ENCODE measurements around the gene CNTNAP5.

DNA sequence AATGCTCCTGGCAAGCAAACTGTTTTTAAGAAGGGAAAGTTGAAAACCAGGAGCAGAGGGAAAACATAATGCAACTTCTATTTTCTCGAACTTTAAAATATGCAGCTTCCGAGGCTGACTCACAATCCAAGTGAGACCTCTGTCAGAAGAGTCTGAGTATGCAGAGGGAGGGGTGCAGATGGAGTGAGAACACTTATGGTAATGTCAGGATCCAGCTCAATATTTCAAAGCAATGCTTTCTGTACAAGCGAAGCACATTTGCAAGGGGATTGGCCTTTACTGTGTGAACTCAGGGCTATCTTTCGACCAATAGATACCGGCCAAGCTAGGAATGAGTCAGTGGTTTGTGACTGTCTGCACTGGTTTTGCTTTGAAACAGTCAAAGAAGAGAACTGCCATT is 242.7 kb downstream of the CNTNAP5 start:
- TF ChIP-seq, protein P1, sequence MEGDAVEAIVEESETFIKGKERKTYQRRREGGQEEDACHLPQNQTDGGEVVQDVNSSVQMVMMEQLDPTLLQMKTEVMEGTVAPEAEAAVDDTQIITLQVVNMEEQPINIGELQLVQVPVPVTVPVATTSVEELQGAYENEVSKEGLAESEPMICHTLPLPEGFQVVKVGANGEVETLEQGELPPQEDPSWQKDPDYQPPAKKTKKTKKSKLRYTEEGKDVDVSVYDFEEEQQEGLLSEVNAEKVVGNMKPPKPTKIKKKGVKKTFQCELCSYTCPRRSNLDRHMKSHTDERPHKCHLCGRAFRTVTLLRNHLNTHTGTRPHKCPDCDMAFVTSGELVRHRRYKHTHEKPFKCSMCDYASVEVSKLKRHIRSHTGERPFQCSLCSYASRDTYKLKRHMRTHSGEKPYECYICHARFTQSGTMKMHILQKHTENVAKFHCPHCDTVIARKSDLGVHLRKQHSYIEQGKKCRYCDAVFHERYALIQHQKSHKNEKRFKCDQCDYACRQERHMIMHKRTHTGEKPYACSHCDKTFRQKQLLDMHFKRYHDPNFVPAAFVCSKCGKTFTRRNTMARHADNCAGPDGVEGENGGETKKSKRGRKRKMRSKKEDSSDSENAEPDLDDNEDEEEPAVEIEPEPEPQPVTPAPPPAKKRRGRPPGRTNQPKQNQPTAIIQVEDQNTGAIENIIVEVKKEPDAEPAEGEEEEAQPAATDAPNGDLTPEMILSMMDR (IDR thresholded peaks at IDR 0.05): no peak
- no peak for TF ChIP-seq POLR2AphosphoS5 (IDR thresholded peaks at IDR 0.05; ENCODE audit: low read depth, low read length)
- TF ChIP-seq, protein P2, sequence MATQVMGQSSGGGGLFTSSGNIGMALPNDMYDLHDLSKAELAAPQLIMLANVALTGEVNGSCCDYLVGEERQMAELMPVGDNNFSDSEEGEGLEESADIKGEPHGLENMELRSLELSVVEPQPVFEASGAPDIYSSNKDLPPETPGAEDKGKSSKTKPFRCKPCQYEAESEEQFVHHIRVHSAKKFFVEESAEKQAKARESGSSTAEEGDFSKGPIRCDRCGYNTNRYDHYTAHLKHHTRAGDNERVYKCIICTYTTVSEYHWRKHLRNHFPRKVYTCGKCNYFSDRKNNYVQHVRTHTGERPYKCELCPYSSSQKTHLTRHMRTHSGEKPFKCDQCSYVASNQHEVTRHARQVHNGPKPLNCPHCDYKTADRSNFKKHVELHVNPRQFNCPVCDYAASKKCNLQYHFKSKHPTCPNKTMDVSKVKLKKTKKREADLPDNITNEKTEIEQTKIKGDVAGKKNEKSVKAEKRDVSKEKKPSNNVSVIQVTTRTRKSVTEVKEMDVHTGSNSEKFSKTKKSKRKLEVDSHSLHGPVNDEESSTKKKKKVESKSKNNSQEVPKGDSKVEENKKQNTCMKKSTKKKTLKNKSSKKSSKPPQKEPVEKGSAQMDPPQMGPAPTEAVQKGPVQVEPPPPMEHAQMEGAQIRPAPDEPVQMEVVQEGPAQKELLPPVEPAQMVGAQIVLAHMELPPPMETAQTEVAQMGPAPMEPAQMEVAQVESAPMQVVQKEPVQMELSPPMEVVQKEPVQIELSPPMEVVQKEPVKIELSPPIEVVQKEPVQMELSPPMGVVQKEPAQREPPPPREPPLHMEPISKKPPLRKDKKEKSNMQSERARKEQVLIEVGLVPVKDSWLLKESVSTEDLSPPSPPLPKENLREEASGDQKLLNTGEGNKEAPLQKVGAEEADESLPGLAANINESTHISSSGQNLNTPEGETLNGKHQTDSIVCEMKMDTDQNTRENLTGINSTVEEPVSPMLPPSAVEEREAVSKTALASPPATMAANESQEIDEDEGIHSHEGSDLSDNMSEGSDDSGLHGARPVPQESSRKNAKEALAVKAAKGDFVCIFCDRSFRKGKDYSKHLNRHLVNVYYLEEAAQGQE (IDR thresholded peaks at IDR 0.05; ENCODE audit: insufficient read depth in 1 of 2, low read depth in 2 of 2, low read length in 1 of 2): no peak
- TF ChIP-seq SIN3A (IDR thresholded peaks at IDR 0.05; ENCODE audit: borderline replicate concordance, insufficient read depth, low read depth, low read length): no peak
- no peak for TF ChIP-seq TCF7L2 (IDR thresholded peaks at IDR 0.05; ENCODE audit: low read depth, low read length)
